HG03039 (cell line): ENCODE data around the gene HMGXB3.

Experiments used
- ATAC-seq: cut with Tn5 transposase; IDR thresholded peaks from one replicate; pipeline ENCODE4 v1.9.1; 2021; ENCODE audit warnings: mild to moderate bottlenecking, moderate library complexity; ENCODE audit not compliant: unreplicated experiment

The HMGXB3 gene

GRCh38 chr5:150065886-150066285 is 65.3 kb downstream of the HMGXB3 start:
- ATAC-seq: no peak

- ATAC-seq: no peak
Measured at GRCh38 chr5:150066436-150066835, 65.9 kb downstream of the HMGXB3 start.

- ATAC-seq: no peak
Measured at GRCh38 chr5:150066901-150067396, 66.4 kb downstream of the HMGXB3 start.

- no peak for ATAC-seq
Measured at GRCh38 chr5:150067405-150067960, 66.9 kb downstream of the HMGXB3 start.

DNA sequence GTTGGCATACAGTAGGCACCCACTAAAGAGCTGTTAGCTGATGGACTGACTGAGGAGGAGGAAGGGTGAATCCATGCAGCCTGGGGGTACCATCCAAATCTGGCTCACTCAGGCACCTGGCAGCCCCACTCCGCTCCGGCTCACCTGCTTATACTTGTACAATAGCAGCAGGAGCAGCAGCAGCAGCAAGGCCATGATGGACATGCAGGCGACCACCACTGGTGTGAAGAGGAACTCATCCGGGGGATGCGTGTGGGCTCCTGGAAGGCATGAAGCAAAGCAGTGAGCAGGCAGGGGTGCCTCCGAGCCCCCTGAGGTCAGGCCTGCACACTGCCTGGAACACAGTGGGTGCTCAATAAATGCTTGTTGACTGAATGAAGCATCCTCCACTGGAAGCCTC is 67.5 kb downstream of the HMGXB3 start:
- no peak for ATAC-seq

- no peak for ATAC-seq
Measured at GRCh38 chr5:150068472-150068871, 67.9 kb downstream of the HMGXB3 start.

DNA sequence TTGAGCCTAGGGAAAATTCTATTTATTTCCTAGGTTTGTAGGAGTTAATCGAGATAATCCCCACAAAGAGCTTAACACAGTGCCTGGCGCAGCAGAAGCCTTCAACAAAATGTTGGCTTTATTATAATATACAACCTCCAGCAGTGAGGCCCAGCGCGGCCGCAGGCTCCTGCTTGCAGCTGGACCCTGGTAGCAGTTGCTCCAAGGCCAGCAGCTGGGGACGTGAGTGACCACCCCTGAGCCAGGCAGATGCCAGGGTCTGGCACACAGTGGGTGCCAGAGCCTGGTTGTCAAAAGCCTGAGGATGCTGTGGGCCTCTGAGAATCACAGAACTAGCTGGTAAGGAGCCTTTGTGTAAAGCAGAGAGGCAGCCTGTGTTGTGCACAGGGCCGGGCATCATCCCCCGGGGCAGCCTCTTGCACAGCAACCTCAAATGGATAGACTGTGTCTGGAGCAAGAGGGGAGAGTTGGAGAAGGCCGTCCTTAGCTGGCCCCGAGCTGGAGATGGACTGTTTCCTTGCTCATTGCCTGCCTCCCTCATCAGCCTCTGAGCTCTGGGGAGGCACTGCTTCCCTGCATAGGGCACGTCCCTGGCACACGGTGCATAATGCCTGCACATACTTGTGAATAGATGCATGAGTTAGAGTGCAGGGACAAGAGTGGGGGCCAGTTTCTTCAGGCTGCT is 68.6 kb downstream of the HMGXB3 start:
- no peak for ATAC-seq

GRCh38 chr5:150069672-150070627 is 69.4 kb downstream of the HMGXB3 start:
- no peak for ATAC-seq

DNA sequence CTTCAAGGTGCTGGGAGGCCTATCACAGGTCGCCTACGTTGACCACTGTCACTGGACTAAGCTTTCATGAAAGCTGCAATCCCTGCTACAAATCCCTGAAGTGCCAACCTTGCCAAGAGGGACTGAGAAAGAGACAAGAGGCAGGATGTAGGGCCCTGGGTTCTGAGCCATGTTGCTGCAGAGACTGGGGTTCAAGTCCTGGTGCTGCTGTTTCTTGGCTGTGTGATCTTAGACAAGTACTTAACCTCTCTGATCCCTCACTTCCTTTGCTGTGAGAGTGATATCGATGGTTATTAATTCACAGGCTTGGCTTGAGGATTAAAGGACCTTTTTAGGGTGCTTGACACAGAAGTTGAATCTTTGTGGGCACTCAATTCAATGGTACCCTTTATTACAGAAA is 70.3 kb downstream of the HMGXB3 start:
- ATAC-seq: no peak

DNA sequence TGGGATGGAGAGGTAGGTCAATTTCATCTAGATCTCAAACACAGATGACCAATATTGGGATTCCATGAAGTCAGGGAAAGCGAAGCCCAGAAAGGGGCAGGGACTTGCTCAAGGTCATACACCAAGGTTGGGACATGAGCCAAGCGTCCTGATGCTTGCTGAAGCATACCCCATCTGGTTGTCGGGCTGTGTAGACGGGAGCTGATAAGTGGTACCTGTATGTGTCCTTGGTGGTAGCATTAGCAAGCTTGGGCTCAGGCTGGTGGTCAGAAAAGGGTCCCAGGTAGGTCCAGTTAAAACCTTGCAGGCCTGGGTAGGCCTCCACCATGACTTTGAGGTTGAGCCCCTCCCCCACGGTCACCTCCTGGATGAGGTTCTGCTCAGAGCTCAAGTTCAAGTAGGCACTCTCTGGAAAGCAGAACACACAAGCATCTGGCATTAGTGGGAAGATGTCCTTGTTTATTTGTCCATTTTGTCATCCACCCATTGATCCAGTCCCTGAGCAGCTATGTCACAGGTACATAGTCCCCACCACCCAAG is 72.6 kb downstream of the HMGXB3 start:
- no peak for ATAC-seq

- no peak for ATAC-seq
Measured at GRCh38 chr5:150073677-150074076, 73.1 kb downstream of the HMGXB3 start.

GRCh38 chr5:150075233-150075632 is 74.7 kb downstream of the HMGXB3 start:
- ATAC-seq: no peak

- ATAC-seq: no peak
Measured at GRCh38 chr5:150075806-150076205, 75.3 kb downstream of the HMGXB3 start.

- ATAC-seq: no peak
Measured at GRCh38 chr5:150077060-150077459, 76.5 kb downstream of the HMGXB3 start.

GRCh38 chr5:150077996-150078801 is 77.7 kb downstream of the HMGXB3 start:
- ATAC-seq: no peak

GRCh38 chr5:150078802-150079689 is 78.5 kb downstream of the HMGXB3 start:
- no peak for ATAC-seq

GRCh38 chr5:150079909-150080461 is 79.4 kb downstream of the HMGXB3 start:
- ATAC-seq: no peak

DNA sequence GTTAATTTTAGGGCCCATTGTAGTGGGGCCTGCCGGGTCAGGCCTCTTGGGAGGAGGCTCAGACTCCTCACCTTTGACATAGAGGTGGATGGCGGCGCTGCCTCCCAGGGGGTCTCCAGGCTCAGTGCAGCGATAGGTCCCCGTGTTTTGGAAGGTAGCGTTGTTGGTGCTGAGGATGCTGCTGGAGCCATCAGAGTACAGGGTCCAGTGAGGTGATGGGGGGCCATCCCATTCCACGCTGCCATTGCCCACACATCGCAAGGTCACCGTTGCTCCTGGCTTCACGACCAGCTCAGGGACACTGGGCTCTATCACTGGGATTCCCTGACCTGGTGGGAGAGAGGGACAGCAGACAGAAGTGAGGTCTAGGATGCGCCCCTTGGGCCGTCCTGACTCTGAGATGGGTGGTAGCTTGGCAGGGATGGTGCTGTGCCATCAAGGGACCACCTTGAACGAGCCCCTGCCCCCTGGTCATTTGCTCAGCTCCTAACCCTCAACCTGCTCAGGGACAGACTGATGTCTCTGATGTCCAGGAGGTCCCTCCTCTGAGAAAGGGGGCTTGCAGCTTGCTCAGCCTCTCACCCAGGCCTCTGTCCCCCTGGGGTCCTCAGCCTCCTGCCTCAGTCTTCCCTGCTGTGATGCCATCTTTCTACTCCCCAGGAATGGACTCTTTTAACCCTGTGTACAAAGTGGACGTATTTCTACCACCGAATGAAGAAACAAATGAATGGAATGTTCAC is 80.3 kb downstream of the HMGXB3 start:
- ATAC-seq: no peak
